Tibial artery (tissue), 4 donors: ENCODE results near the gene PTPRN2.

Experiments
- DNase-seq, 2 donors: peaks; one replicate each; pipeline ENCODE4 v3.0.0-alpha.2; 2019
- H3K27ac ChIP-seq, 2 donors: fragments of 200-600 bp; sonication (generic) in 1 of 2; 1 replicate in 1 of 2; 2 replicates in 1 of 2; pipeline ENCODE4 v1.5.1; 2018 to 2019; ENCODE audit warnings: mild to moderate bottlenecking in 1 of 2
- H3K27me3 ChIP-seq, 2 donors: fragments of 200-600 bp; sonication (generic) in 1 of 2; one replicate each; pipeline versions ENCODE4 v1.5.1 to v1.6.0; 2016 to 2019
- H3K36me3 ChIP-seq, 3 donors: fragments of 200-600 bp; sonication (generic) in 2 of 3; one replicate each; pipeline ENCODE4 v1.5.1; 2016 to 2019; ENCODE audit warnings: mild to moderate bottlenecking in 2 of 3
- H3K4me1 ChIP-seq, 4 donors: fragments of 200-600 bp; sonication (generic) in 2 of 4; 1 replicate in 3 of 4; 2 replicates in 1 of 4; pipeline ENCODE4 v1.5.1; 2016 to 2019
- H3K4me3 ChIP-seq, 2 donors: fragments of 200-600 bp; sonication (generic) in 1 of 2; 1 replicate in 1 of 2; 2 replicates in 1 of 2; pipeline ENCODE4 v1.5.1; 2018 to 2019; ENCODE audit warnings: mild to moderate bottlenecking in 2 of 2
- H3K9me3 ChIP-seq, 3 donors: fragments of 200-600 bp; sonication (generic) in 1 of 3; one replicate each; pipeline ENCODE4 v1.5.1; 2016 to 2019
- intact Hi-C: fragments of 100-400 bp; cut with DNase I; formaldehyde crosslinking; loops from one replicate; pipeline ENCODE4 v1.15.0; 2023; ENCODE audit warnings: low total_unique reads
- TF ChIP-seq, protein P1 (sequence below), 2 experiments: fragments of 200-600 bp in 1 of 2; fragments of 450-650 bp in 1 of 2; IDR thresholded peaks; one replicate each; pipeline ENCODE4 v1.5.1; 2017 to 2019; ENCODE audit warnings: antibody characterized with exemption in 2 of 2, mild to moderate bottlenecking in 1 of 2, moderate library complexity in 1 of 2

PTPRN2 gene

DNA sequence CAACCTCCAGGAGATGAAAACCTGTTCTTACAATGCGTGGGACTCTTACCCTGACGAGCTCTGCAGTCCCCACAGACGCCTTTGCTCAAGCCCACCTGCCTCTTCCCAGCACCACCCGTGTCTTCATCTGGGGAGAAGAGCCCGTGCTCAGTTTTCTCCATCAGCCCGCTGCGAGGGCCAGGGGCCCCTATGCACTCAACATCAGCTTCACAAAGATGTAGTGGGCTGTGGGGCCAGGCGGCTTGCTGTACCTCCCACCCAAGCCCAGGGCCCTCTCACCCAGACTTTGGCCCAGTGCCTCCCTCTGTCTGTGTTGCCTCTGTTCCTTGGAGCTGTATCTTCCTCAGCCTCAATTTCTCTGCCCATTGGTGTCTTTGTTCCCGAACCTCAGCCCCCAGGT, 814.3 kb downstream of the PTPRN2 start:
- no peaks in the 10 kb centered on the region for H3K4me1 ChIP-seq
- no peak for DNase-seq
- H3K9me3 ChIP-seq, result peaks cover 0 to 12% (median 8%) of the 10 kb centered on the region in 3 donors
- TF ChIP-seq, protein P1, sequence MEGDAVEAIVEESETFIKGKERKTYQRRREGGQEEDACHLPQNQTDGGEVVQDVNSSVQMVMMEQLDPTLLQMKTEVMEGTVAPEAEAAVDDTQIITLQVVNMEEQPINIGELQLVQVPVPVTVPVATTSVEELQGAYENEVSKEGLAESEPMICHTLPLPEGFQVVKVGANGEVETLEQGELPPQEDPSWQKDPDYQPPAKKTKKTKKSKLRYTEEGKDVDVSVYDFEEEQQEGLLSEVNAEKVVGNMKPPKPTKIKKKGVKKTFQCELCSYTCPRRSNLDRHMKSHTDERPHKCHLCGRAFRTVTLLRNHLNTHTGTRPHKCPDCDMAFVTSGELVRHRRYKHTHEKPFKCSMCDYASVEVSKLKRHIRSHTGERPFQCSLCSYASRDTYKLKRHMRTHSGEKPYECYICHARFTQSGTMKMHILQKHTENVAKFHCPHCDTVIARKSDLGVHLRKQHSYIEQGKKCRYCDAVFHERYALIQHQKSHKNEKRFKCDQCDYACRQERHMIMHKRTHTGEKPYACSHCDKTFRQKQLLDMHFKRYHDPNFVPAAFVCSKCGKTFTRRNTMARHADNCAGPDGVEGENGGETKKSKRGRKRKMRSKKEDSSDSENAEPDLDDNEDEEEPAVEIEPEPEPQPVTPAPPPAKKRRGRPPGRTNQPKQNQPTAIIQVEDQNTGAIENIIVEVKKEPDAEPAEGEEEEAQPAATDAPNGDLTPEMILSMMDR (IDR thresholded peaks at IDR 0.05), result no peak
- H3K27ac ChIP-seq, result no peak overlapping the region
- H3K36me3 ChIP-seq, result no peaks in the 10 kb centered on the region
- H3K27me3 ChIP-seq, result peaks cover 0 to 4% of the 10 kb centered on the region in 2 donors
- H3K4me3 ChIP-seq, result no peak overlapping the region
- intact Hi-C loops, result no loop called here

DNA sequence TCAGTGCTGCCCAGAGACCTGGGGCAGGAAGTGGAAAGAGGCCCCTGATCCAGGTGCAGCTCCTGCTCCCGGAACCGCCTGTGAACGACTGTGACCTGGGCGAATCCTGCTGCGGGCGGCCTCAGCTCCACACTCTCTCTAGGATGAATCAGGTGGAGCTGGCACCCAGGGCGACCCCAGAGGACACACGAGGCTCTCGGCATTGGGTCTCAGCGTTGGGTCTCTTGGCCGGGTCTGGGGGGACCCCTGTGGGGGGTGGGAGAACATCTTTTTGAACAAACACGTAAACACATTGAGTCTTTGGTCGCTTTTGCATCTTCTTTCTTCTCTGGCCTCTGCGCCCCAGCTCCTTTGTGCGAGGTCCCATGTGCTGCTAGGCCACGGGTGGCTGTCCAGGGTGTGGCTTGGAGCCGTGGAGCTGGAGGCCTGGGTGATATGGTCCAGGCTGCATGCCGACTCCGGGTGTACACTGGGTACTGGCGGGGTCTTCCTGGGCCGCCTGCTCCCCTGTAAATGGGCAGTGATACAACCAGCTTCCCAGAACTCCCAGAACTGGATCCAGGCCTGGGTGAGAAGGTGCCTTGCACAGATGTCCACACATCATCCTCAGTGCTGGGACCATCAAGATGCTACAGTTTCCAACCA, 815.0 kb downstream of the PTPRN2 start:
- TF ChIP-seq, protein P1 (IDR thresholded peaks at IDR 0.05), result no peak
- no peaks in the 10 kb centered on the region for H3K4me1 ChIP-seq
- no peak for DNase-seq
- intact Hi-C loops, result no loop called here
- H3K9me3 ChIP-seq, result peaks cover 0 to 12% (median 8%) of the 10 kb centered on the region in 3 donors
- H3K36me3 ChIP-seq, result no peaks in the 10 kb centered on the region
- peaks cover 0 to 4% of the 10 kb centered on the region in 2 donors for H3K27me3 ChIP-seq
- no peak overlapping the region for H3K4me3 ChIP-seq
- no peak overlapping the region for H3K27ac ChIP-seq

DNA sequence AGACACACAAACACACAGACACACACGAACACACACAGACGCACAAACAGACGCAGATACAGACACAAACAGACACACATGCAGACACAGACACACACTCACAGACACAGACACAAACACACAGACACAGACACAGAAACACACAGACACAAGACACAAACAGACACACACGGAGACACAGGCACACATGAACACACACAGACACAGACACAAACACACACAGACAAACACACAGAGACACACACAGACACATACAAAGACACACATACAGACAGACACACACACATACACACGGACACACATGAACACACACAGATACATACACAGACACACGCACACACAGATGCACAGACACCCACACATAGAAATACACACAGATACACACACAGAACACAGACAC, 815.9 kb downstream of the PTPRN2 start:
- Histone ChIP-seq H3K36me3 (no peaks in the 10 kb centered on the region), H3K4me3 (no peak overlapping the region), H3K27ac (no peak overlapping the region), H3K9me3 (peaks cover 0 to 12% (median 8%) of the 10 kb centered on the region in 3 donors), H3K27me3 (peaks cover 0 to 4% of the 10 kb centered on the region in 2 donors), H3K4me1 (no peaks in the 10 kb centered on the region)
- TF ChIP-seq, protein P1 (IDR thresholded peaks at IDR 0.05), result no peak
- intact Hi-C loops, result no loop called here
- no peak for DNase-seq

DNA sequence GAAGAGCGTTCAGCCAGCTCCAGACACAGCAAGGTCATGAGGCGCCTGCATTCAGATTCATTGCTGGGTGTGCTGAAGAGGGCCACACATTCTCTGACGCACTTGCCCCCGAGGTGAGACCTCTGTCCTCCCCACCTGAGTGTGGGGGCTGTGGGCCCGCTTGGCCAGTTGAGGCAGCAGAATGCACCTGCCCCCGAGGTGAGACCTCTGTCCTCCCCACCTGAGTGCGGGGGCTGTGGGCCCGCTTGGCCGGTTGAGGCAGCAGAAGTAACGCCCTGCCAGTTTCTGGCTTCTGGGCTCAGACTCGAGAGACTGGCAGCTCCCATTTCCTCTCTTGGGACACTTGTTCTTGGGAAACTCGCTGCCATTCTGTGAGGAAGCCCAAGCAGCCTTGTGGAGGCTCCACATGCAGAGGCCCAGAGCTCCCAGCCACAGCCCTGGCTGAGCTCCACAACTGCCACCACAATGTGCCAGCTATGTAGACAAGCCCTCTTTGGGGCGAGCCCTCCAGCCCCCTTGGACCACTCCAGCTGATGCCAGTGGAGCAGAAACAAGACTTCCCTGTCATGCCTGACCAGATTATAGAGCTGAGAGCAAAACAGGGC, 816.8 kb downstream of the PTPRN2 start:
- DNase-seq, result no peak
- Histone ChIP-seq H3K4me1 (no peaks in the 10 kb centered on the region), H3K9me3 (peaks cover 0 to 12% (median 8%) of the 10 kb centered on the region in 3 donors), H3K36me3 (no peaks in the 10 kb centered on the region), H3K4me3 (no peak overlapping the region), H3K27me3 (peaks cover 0 to 4% of the 10 kb centered on the region in 2 donors), H3K27ac (no peak overlapping the region)
- intact Hi-C loops, result no loop called here
- TF ChIP-seq, protein P1 (IDR thresholded peaks at IDR 0.05), result no peak

DNA sequence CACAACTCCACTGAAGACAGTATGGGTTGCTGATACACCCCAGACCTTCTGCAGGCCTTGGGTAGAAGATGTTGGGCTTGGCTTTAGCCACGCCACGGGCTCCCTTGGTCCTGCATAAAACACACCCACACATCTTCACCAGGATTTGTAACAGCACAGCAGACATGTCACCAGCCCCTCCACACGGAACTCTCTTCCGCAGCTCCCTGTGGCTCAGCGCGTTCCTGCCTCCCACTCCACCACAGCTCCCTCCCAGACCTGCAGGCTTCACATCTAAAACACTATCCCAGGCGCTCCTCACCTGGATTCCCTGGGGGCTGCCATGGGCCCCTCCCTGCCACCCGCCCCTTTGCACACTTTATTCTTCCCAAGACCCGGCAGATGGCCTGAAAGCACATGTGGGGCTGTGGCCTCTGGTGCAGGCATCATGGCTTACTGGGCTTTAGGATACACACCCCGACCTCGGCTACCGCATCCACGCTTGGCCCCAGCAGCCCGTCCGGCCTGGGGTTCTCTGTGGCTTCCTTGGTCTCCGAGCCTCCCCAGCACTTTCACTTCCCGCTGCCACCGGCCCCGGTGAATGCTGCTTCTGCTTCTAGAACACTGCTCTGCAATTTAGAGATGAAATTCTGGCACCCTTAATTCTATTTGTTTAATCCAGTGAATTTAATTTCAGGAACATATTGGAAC, 818.0 kb downstream of the PTPRN2 start:
- intact Hi-C loops, result no loop called here
- peaks cover 0 to 4% of the 10 kb centered on the region in 2 donors for H3K27me3 ChIP-seq
- no peaks in the 10 kb centered on the region for H3K4me1 ChIP-seq

More for the DNA sequence above, 818.0 kb downstream of the PTPRN2 start:
- H3K9me3 ChIP-seq, result peaks cover 0 to 12% (median 8%) of the 10 kb centered on the region in 3 donors
- no peak overlapping the region for H3K4me3 ChIP-seq
- TF ChIP-seq, protein P1 (IDR thresholded peaks at IDR 0.05), result no peak
- no peak for DNase-seq
- H3K27ac ChIP-seq, result no peak overlapping the region
- no peaks in the 10 kb centered on the region for H3K36me3 ChIP-seq
